Measurements from ENCODE around the gene TTLL7. TPM values are rescaled to one million over a fixed set of nuclear protein-coding genes. Genes with fewer than 3 reads are reported as not detected.

TTLL7 gene
- total RNA-seq, 1 experiment from 2014 or later, result 18.7 TPM

DNA sequence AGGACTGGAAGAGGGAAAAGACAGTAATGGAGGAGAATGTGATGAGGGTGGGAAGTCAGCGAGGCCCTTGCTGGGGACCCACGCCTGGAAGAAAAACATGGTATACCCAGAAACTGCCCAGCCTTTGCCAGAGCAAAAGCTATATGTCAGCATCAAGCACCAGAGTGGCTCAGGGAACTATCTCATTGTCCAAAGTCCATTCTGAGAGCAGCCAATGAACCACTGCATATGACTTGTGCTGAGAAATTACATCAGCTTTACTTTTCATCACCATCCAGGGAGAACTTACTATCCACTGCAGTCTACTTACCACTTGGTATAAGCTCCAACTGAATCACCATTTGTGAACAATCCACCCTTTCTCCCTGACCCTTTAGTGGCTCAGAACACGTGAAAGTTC is 148.1 kb downstream of the TTLL7 start:
- in situ Hi-C loops (cut with HindIII; ENCODE audit: low pct_unique_long_range_greater_than_20kb, low sequenced_read_pairs), result no loop called here
- DNase-seq (ENCODE audit: low read depth, low spot score), result no peak

DNA sequence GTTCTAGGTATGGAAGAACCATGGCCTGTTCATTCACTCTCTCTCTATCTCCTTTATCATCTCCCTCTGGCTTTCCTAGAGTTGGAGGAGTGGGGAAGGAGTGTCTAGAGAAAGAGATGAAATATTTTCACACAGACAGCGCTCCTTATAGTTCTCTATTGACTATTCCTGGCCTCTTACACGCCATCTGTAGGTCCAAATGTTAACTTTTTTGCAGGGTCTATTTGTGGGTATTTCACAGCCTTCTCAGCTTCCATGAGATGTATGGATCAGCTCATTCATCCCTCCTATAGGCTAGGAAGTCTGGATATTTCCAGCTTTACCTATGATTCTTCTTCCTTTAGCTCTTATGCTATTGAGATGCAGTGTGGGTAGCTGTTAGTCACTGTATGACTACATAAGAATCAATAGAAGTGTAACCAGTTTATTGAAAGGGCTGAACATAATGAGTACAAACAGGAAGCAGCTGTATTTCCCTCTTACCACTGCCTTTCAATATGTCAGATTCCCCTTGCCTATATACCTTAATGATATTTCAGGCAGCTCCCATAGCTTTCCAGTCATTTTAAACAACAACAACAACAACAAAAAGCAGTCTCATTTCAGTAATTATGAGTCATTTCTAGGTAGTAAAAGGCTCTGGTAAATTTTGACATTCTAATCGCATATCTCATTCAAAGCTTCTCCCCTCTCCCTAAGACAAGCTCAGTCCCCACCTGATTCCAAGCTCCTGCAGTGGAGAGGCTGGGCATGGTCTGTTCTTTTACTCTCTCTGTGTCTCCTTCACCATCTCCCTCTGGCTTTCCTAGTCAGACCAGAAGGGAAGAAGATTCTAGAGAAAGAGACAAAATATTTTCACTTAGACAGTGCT is 149.5 kb downstream of the TTLL7 start:
- in situ Hi-C loops (cut with HindIII; ENCODE audit: low pct_unique_long_range_greater_than_20kb, low sequenced_read_pairs), result no loop called here

DNA sequence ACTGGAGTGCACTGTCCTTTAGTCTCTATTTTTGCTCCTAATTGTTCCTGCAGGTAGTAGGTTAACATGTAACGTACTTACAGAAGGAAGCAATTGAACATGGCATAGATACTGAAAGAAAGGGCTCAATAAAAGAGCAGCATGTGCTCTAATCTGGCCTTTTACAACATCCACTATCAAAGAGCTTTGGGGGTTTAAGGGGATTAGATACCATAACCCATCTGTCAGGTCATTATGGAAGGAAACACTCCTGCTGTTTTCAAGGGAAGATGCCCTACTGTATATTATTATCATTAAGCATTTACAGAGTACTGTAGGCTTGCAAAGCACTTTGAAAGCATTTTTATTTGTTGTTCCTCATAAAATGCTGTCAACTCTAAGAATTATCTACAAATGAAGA is 152.8 kb downstream of the TTLL7 start:
- no peak for DNase-seq (ENCODE audit: low read depth, low spot score)
- in situ Hi-C loops (cut with HindIII; ENCODE audit: low pct_unique_long_range_greater_than_20kb, low sequenced_read_pairs), result no loop called here

More for the DNA sequence above, 149.5 kb downstream of the TTLL7 start:
- DNase-seq (ENCODE audit: low read depth, low spot score), result no peak

DNA sequence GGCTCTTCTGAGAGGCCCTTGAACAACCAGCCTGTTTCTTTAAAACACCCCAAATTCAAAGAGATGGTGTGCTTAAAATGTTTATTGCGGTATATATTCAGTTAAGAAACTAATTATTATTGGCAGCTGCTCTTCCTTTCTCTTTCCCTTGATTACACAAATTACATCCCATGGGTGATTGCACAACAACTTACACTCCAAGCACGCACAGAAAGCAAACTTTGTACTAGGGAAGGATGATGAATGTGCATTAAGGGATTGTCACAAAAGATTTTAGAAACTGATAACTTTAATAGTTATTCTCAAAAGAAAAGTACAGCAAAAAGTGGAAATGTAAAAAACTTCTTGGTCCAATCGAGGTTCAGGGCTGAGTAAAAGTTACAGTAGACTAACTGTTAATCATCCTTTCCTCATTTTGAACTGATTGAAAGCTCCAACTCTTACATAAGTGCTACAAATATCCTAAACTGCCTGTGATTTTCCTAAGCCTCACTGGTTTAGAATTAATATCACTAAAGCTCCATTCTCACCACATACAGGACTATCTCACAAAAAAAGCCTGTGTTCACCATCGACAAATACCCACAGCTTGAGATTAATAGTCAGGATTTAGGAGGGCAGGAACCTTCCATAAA is 153.4 kb downstream of the TTLL7 start:
- DNase-seq (ENCODE audit: low read depth, low spot score), result no peak
- in situ Hi-C loops (cut with HindIII; ENCODE audit: low pct_unique_long_range_greater_than_20kb, low sequenced_read_pairs), result no loop called here

DNA sequence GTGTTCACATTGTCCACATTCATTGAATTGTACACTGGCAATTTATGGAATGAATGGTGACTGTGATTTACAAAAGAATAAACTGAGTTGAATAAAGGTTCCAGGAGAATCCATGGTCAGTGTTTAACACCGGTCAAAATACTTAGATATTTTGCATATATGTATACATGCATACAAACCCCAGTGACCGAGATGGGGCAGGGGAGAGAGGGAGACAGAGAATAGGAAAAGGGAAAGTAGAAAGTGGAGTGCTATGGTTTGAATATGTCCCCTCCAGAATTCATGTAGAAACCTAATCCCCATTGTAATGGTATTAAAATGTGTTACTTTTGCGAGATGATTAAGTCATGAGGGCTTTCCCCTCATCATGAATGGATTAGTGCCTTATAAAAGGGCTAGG is 154.4 kb downstream of the TTLL7 start:
- no peak for DNase-seq (ENCODE audit: low read depth, low spot score)
- in situ Hi-C loops (cut with HindIII; ENCODE audit: low pct_unique_long_range_greater_than_20kb, low sequenced_read_pairs), result no loop called here

DNA sequence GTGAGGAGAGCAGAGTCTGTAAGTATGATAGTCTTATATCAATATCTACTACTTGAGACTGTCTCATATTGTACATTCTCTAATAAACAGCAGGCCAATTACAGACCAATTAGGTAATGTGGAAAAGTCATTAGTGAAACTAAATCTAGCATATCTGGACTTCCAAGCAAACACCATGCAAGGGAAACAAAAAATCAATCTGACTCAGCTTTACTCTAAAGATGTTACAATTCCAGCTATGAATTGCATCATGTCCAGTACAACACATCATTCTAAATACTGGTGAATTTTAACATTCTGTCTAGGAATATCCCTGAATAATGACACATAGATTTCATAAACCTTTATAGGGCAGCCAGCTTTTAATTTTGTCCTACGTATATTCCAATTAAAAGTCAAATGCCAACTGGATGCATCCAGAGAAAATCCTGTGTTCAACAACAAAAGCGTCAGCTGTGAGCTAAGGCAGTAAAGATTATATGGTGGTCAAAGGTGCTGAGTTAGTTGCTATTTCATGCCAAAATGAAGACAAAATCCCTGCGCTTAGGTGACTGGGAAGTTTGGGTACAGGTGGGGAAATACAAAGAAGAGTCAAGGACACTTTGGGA is 159.3 kb downstream of the TTLL7 start:
- no peak for DNase-seq (ENCODE audit: low read depth, low spot score)
- in situ Hi-C loops (cut with HindIII; ENCODE audit: low pct_unique_long_range_greater_than_20kb, low sequenced_read_pairs), result no loop called here

DNA sequence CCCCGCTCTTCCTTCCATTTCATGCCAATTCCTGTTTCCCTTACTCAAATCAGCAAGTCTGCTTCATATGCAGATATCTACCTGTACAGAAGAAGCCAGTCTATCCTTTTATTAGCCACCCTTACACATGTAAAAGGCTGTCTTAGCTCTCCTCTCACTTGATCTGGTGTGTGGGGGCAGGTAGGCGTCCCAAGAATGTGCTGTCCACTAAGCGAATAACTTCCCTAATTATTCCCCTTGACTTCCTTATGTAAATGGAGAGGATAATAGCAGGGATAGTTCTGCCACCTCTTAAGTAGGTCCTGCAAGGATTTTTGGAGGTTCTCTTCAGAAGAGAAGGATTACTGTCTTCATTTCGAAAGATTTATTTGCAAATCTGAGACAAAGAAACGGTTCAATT is 160.4 kb downstream of the TTLL7 start:
- in situ Hi-C loops (cut with HindIII; ENCODE audit: low pct_unique_long_range_greater_than_20kb, low sequenced_read_pairs), result no loop called here
- DNase-seq (ENCODE audit: low read depth, low spot score), result no peak

DNA sequence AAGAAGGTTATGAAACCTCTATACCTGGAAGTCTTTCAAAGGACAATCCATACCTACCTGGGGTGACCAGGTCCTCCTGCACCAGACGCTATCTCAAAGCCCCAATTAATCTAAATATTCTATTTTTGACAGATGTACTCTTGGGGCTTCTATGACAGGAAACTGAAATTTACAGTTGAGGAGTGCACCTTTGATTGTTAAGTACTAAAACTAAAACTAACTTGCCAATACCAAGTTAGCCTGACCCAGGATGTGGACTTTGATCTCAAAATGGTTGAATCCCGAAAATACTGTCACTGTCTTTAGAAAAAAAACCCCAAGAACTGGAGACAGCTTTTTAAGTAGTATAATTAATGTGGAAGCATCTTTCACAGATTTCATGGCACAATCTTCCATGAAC is 162.4 kb downstream of the TTLL7 start:
- no peak for DNase-seq (ENCODE audit: low read depth, low spot score)
- in situ Hi-C loops (cut with HindIII; ENCODE audit: low pct_unique_long_range_greater_than_20kb, low sequenced_read_pairs), result no loop called here

DNA sequence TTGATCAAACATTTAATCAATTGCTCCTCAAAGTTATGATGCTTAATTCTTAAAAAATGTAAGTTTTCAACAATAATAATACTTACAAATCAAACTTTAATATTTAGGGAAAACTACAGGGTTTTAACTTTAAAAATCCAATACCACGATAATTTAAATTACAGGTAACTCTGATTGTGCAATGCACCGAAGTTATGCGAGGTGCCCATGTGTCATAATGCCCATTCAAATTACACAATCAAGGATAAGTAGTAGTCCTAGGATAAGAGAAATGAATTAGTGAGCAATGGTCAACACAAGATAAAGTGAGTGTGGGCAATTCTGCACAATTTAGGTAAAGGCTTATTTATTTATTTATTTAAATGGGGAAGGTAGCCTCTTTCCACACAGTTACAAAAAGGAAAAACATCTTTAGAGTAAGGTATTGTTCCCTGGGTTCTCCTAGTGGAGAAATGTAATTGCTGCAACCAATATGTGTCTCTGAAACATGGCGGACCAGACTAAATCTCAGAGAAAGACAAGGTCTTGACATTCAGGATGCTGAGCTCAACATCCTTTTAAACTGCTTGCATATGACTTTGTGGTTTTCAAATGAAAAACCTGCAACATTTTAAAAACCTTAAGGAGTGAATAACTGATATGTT is 164.2 kb downstream of the TTLL7 start:
- in situ Hi-C loops (cut with HindIII; ENCODE audit: low pct_unique_long_range_greater_than_20kb, low sequenced_read_pairs), result no loop called here
- peak; percentile 20 for DNase-seq (ENCODE audit: low read depth, low spot score)

DNA sequence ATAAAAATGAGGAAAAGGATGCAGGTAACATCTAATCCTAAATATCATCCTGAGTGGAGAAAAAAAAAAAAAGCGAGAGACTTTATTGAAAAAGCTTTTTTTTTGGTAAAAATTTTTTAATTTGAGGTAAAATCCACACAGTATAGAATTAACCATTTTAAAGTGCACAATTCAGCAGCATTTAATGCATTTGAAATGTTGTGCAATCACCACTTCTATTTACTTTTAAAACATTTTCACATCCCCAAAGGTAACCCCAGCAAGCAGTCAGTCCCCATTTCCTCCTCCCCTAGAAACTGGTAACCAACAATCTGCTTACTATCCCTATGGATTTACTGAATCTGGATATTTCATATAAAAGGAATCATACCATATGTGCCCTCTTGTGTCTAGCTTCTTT is 166.7 kb downstream of the TTLL7 start:
- no peak for DNase-seq (ENCODE audit: low read depth, low spot score)
- in situ Hi-C loops (cut with HindIII; ENCODE audit: low pct_unique_long_range_greater_than_20kb, low sequenced_read_pairs), result no loop called here

DNA sequence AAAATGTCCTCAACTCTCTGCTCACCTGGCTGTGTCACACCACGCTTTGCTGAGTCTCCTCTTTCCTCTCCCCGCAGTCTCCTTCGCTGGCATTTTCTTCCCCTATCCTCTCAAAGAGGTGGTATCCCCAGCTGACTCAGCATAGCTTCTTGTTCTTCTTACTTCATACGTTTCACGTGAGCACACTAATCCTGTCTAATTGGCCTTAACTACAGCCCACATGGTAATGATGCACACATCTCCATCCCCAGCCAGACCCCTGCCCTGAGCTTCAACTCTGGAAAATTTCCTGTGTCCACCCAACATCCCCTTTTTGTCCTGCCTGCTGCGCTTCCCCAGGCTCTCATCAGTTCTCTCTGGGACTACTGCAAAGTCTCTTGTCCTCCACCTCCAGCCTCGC is 169.8 kb downstream of the TTLL7 start:
- in situ Hi-C loops (cut with HindIII; ENCODE audit: low pct_unique_long_range_greater_than_20kb, low sequenced_read_pairs), result no loop called here
- no peak for DNase-seq (ENCODE audit: low read depth, low spot score)

DNA sequence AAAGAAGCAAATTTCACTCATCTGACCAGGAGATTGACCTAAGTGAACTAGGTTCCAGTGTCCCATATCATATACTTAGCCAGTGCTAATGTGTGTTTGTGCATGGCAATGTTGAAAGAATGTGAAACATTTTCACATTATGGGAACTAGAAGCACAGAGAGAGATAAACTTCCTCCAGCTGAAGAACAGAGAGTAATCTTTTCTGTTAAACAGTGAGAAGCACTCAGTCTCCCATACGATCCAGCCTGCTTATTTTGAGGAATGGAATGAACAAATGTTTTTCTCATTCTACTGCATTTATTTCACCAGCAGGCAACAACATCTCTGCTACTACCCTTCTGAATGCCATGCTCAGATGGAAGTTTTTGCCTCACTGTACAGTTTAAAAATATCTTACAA is 170.5 kb downstream of the TTLL7 start:
- DNase-seq (ENCODE audit: low read depth, low spot score), result no peak
- in situ Hi-C loops (cut with HindIII; ENCODE audit: low pct_unique_long_range_greater_than_20kb, low sequenced_read_pairs), result no loop called here

DNA sequence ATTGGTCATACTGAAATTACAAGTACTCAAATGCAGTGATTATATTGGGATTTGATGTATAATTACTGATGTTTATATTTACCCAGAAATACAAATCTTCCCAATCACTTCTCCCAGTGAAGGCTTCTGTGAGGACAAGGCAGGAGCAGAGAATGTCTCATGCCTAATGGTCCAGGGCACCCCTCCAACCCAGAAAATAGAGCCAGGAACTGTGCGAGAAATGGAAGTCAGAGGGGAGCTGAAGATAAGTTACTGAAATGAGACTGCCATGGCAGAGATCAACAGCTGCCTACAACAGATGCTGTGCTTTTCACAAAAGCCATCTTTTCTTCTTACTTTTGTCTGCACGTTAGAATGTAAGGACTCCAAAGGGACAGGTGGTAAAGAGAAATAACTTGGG is 171.2 kb downstream of the TTLL7 start:
- DNase-seq (ENCODE audit: low read depth, low spot score), result no peak
- in situ Hi-C loops (cut with HindIII; ENCODE audit: low pct_unique_long_range_greater_than_20kb, low sequenced_read_pairs), result no loop called here

DNA sequence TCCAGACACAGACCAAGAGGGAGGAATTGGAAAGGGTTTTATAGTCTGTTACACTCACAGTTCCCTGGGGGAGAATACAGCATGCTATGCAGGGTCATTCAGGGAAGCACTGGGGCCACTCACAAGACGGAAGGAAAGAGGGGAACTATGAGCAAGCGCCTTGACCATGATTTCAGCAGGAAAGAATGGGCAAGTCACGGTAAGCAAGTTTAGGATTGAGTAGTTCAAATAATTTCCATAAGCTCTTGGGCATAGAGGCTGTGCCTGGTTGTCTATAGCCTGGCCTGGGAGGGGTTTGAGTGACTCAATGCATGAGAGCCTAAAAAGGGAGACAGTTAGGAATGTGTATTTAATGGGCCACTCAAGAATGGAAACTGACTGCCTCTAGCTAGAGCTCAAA is 176.7 kb downstream of the TTLL7 start:
- in situ Hi-C loops (cut with HindIII; ENCODE audit: low pct_unique_long_range_greater_than_20kb, low sequenced_read_pairs), result no loop called here
- no peak for DNase-seq (ENCODE audit: low read depth, low spot score)

DNA sequence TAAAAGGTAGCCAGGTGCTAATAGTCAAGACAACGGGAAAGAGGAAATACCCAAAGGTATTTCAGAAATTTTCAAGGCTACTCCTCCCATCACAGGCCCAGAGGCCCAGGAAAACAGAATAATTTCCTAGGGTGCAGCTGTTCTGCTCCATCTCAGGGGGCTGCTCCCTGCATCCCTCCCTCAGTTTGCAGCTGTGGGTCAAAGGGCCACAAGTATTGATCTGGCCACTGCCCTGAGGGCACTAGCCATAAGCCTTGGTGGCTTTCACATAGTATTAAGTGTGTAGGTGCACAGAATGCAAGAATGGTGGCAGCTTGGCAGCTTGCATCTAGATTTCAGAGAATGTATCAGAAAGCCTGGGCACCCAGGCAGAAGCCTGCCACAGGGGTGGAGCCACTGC is 179.5 kb downstream of the TTLL7 start:
- no peak for DNase-seq (ENCODE audit: low read depth, low spot score)
- in situ Hi-C loops (cut with HindIII; ENCODE audit: low pct_unique_long_range_greater_than_20kb, low sequenced_read_pairs), result no loop called here

DNA sequence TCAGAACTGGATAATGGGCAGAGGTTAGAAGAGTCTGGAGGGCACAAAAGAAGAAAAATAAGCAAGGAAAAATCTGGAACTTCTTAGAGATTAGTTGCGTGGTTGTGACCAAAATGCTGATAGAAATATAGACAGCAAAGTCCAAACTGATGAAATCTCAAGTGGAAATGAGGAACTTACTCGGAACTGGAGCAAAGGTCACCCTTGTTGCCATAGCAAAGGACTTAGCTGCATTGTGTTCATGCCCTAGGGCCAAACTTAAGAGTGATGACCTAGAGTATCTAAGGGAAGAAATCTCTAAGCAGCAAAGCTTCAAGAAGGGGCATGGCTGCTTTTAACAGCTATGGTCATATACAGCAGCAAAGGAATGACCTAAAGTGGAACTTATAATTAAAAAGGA is 180.0 kb downstream of the TTLL7 start:
- in situ Hi-C loops (cut with HindIII; ENCODE audit: low pct_unique_long_range_greater_than_20kb, low sequenced_read_pairs), result no loop called here
- DNase-seq (ENCODE audit: low read depth, low spot score), result peak; percentile 5

DNA sequence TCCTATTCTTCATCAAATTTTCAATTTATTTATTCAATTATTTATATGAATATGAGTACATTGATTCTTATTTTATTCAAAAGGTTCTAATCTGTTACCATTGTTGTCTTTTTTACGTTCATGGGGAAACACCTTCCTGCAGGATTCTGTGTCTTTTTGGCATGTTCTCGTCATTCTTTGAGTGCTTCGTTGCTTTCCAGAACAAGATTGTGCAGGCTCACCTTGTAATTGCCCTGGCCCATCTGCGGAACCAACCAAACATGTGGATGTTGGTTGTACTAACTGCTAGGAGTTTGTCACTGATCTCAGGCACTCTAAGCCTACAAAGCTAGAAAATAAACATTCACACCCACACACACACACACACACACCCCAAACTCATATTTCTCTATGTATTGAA is 182.1 kb downstream of the TTLL7 start:
- in situ Hi-C loops (cut with HindIII; ENCODE audit: low pct_unique_long_range_greater_than_20kb, low sequenced_read_pairs), result no loop called here
- DNase-seq (ENCODE audit: low read depth, low spot score), result no peak

DNA sequence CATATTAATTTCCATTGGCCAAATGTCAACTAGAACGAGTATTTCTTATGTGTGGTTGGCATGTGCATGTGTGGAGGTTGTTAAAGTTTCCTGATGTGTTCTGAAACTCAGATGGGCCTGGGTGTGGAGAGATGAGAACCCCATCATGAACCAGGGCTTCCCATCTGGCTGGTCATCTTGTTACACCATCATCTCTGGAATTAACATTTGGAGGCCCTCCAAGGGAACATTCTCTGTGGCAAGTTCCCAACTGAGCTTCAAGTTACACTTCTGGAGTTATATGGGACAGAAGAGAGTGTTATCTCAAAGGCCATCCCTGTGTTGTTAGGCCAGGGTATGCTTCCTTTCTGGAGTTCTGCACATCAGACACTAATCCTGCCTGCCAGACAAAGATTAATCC is 183.6 kb downstream of the TTLL7 start:
- in situ Hi-C loops (cut with HindIII; ENCODE audit: low pct_unique_long_range_greater_than_20kb, low sequenced_read_pairs), result no loop called here

More for the DNA sequence above, 183.6 kb downstream of the TTLL7 start:
- DNase-seq (ENCODE audit: low read depth, low spot score), result no peak
